Measurements from ENCODE around the gene LKAAEAR1.
A peak's percentile ranks its signal among the peaks of the same experiment; 100 is the strongest.

Gene LKAAEAR1

GRCh38 chr20:64048402-64049044 lies 35.7 kb downstream of the LKAAEAR1 start:
- peaks cover 43 to 73% of the 10 kb centered on the region in 2 donors for H3K27me3 Mint-ChIP-seq
- H3K9me3 Mint-ChIP-seq = no peaks in the 10 kb centered on the region
- H3K4me1 Mint-ChIP-seq (ENCODE audit: low read depth in 2 of 2) = peaks cover 11 to 20% of the 10 kb centered on the region in 2 donors
- H3K27ac Mint-ChIP-seq = no peak overlapping the region
- no peak for DNase-seq
- peaks cover 5% of the 10 kb centered on the region for H3K36me3 Mint-ChIP-seq (ENCODE audit: insufficient read depth)
- peak overlapping the region; percentile 37 to 64 for H3K4me3 Mint-ChIP-seq
- peak; percentile 8 for ATAC-seq (replicated peaks)

GRCh38 chr20:64047968-64048401 lies 36.2 kb downstream of the LKAAEAR1 start:
- Mint-ChIP-seq H3K27ac (no peak overlapping the region), H3K4me3 (peak overlapping the region in 1 of 2 donors; percentile 21), H3K36me3 (ENCODE audit: insufficient read depth) (peaks cover 5% of the 10 kb centered on the region)

GRCh38 chr20:64047046-64047389 lies 37.2 kb downstream of the LKAAEAR1 start:
- ATAC-seq (replicated peaks) = no peak
- no peak for DNase-seq
- Mint-ChIP-seq H3K27me3 (peaks cover 34 to 59% of the 10 kb centered on the region in 2 donors), H3K9me3 (no peaks in the 10 kb centered on the region), H3K4me1 (ENCODE audit: low read depth in 2 of 2) (peaks cover 13 to 14% of the 10 kb centered on the region in 2 donors), H3K27ac (no peak overlapping the region), H3K4me3 (peak overlapping the region; percentile 19 to 50), H3K36me3 (ENCODE audit: insufficient read depth) (peaks cover 5% of the 10 kb centered on the region)

More at GRCh38 chr20:64047968-64048401, 36.2 kb downstream of the LKAAEAR1 start:
- Mint-ChIP-seq H3K9me3 (no peaks in the 10 kb centered on the region), H3K4me1 (ENCODE audit: low read depth in 2 of 2) (peaks cover 13 to 14% of the 10 kb centered on the region in 2 donors), H3K27me3 (peaks cover 37 to 67% of the 10 kb centered on the region in 2 donors)
- DNase-seq = no peak
- peak; percentile 28 for ATAC-seq (replicated peaks)

GRCh38 chr20:64045346-64046011 lies 38.7 kb downstream of the LKAAEAR1 start:
- Mint-ChIP-seq H3K27me3 (peaks cover 19 to 44% of the 10 kb centered on the region in 2 donors), H3K27ac (peak overlapping the region in 1 of 2 donors; percentile 23)
- ATAC-seq (replicated peaks) = no peak

GRCh38 chr20:64044484-64045247 lies 39.5 kb downstream of the LKAAEAR1 start:
- H3K4me3 Mint-ChIP-seq = no peak overlapping the region
- no peak for ATAC-seq (replicated peaks)
- peaks cover 19 to 38% of the 10 kb centered on the region in 2 donors for H3K27me3 Mint-ChIP-seq
- peaks cover 14 to 19% of the 10 kb centered on the region in 2 donors for H3K4me1 Mint-ChIP-seq (ENCODE audit: low read depth in 2 of 2)
- H3K27ac Mint-ChIP-seq = no peak overlapping the region
- H3K36me3 Mint-ChIP-seq (ENCODE audit: insufficient read depth) = peaks cover 5% of the 10 kb centered on the region
- no peak for DNase-seq
- no peaks in the 10 kb centered on the region for H3K9me3 Mint-ChIP-seq

More at GRCh38 chr20:64045346-64046011, 38.7 kb downstream of the LKAAEAR1 start:
- no peak overlapping the region for H3K4me3 Mint-ChIP-seq
- H3K9me3 Mint-ChIP-seq = no peaks in the 10 kb centered on the region
- no peak for DNase-seq
- peaks cover 5% of the 10 kb centered on the region for H3K36me3 Mint-ChIP-seq (ENCODE audit: insufficient read depth)
- H3K4me1 Mint-ChIP-seq (ENCODE audit: low read depth in 2 of 2) = peaks cover 13 to 14% of the 10 kb centered on the region in 2 donors

GRCh38 chr20:64043768-64044167 lies 40.4 kb downstream of the LKAAEAR1 start:
- Mint-ChIP-seq H3K27ac (peak overlapping the region in 1 of 2 donors; percentile 50), H3K9me3 (no peaks in the 10 kb centered on the region), H3K4me3 (peak overlapping the region; percentile 63 to 64), H3K27me3 (peaks cover 19 to 38% of the 10 kb centered on the region in 2 donors), H3K36me3 (ENCODE audit: insufficient read depth) (peaks cover 5% of the 10 kb centered on the region), H3K4me1 (ENCODE audit: low read depth in 2 of 2) (peaks cover 14 to 22% of the 10 kb centered on the region in 2 donors)
- no peak for DNase-seq
- no peak for ATAC-seq (replicated peaks)

GRCh38 chr20:64042054-64042781 lies 42.0 kb downstream of the LKAAEAR1 start:
- Mint-ChIP-seq H3K4me3 (peak overlapping the region; percentile 76 to 78), H3K27me3 (peaks cover 16 to 31% of the 10 kb centered on the region in 2 donors), H3K36me3 (ENCODE audit: insufficient read depth) (peaks cover 13% of the 10 kb centered on the region), H3K9me3 (no peaks in the 10 kb centered on the region), H3K27ac (peak overlapping the region; percentile 59 to 67), H3K4me1 (ENCODE audit: low read depth in 2 of 2) (peaks cover 15 to 29% of the 10 kb centered on the region in 2 donors)
- no peak for ATAC-seq (replicated peaks)
- no peak for DNase-seq

GRCh38 chr20:64041781-64042053 lies 42.5 kb downstream of the LKAAEAR1 start:
- ATAC-seq (replicated peaks) (no peak), DNase-seq (no peak)
- Mint-ChIP-seq H3K36me3 (ENCODE audit: insufficient read depth) (peaks cover 12% of the 10 kb centered on the region), H3K4me3 (peak overlapping the region; percentile 76 to 78), H3K4me1 (ENCODE audit: low read depth in 2 of 2) (peaks cover 14 to 33% of the 10 kb centered on the region in 2 donors), H3K27me3 (peaks cover 11 to 26% of the 10 kb centered on the region in 2 donors), H3K9me3 (no peaks in the 10 kb centered on the region), H3K27ac (peak overlapping the region in 1 of 2 donors; percentile 59)

GRCh38 chr20:64041040-64041780 lies 43.0 kb downstream of the LKAAEAR1 start:
- peak overlapping the region; percentile 37 to 78 for H3K4me3 Mint-ChIP-seq
- H3K36me3 Mint-ChIP-seq (ENCODE audit: insufficient read depth) = peaks cover 10% of the 10 kb centered on the region
- peaks cover 6 to 20% of the 10 kb centered on the region in 2 donors for H3K27me3 Mint-ChIP-seq
- H3K27ac Mint-ChIP-seq = no peak overlapping the region
- DNase-seq (no peak), ATAC-seq (replicated peaks) (no peak)
- peaks cover 15 to 33% of the 10 kb centered on the region in 2 donors for H3K4me1 Mint-ChIP-seq (ENCODE audit: low read depth in 2 of 2)
- H3K9me3 Mint-ChIP-seq = no peaks in the 10 kb centered on the region

- Mint-ChIP-seq H3K27me3 (peaks cover 0 to 13% of the 10 kb centered on the region in 2 donors), H3K9me3 (no peaks in the 10 kb centered on the region), H3K36me3 (ENCODE audit: insufficient read depth) (peaks cover 10% of the 10 kb centered on the region), H3K27ac (no peak overlapping the region), H3K4me3 (peak overlapping the region; percentile 69 to 78), H3K4me1 (ENCODE audit: low read depth in 2 of 2) (peaks cover 15 to 30% of the 10 kb centered on the region in 2 donors)
- no peak for DNase-seq
- no peak for ATAC-seq (replicated peaks)
Measured at GRCh38 chr20:64040231-64041039, 43.8 kb downstream of the LKAAEAR1 start.

- H3K4me3 Mint-ChIP-seq = peak overlapping the region; percentile 69 to 75
- no peak overlapping the region for H3K27ac Mint-ChIP-seq
- peaks cover 20 to 36% of the 10 kb centered on the region in 2 donors for H3K4me1 Mint-ChIP-seq (ENCODE audit: low read depth in 2 of 2)
- no peaks in the 10 kb centered on the region for H3K9me3 Mint-ChIP-seq
- peaks cover 17% of the 10 kb centered on the region for H3K36me3 Mint-ChIP-seq (ENCODE audit: insufficient read depth)
- peaks cover 0 to 4% of the 10 kb centered on the region in 2 donors for H3K27me3 Mint-ChIP-seq
- DNase-seq (no peak), ATAC-seq (replicated peaks) (no peak)
Measured at GRCh38 chr20:64039293-64040160, 44.7 kb downstream of the LKAAEAR1 start.
